Upper lobe of left lung (tissue), 6 donors: ENCODE measurements around the gene HNF4A. TPM values are rescaled to one million over a fixed set of nuclear protein-coding genes. Genes with fewer than 3 reads are reported as not detected.

Experiments
- ATAC-seq, 2 donors: fragments of 200-7000 bp; cut with Tn5 transposase; one replicate each; pipeline ENCODE4 v1.9.1; 2022; ENCODE audit warnings: mild to moderate bottlenecking in 2 of 2, moderate library complexity in 2 of 2; ENCODE audit not compliant: low FRiP score in 2 of 2
- DNase-seq, 2 donors: peaks; one replicate each; pipeline ENCODE4 v3.0.0-alpha.2; 2019 to 2020
- H3K27ac ChIP-seq, 4 donors: fragments of 200-600 bp; sonication (generic); one replicate each; pipeline ENCODE4 v1.5.1; 2016 to 2019
- H3K27me3 ChIP-seq, 4 donors: fragments of 200-600 bp; sonication (generic); one replicate each; pipeline ENCODE4 v1.5.1; 2017 to 2019
- H3K36me3 ChIP-seq, 4 donors: fragments of 200-600 bp; sonication (generic); one replicate each; pipeline ENCODE4 v1.5.1; 2016 to 2019
- H3K4me1 ChIP-seq, 4 donors: fragments of 200-600 bp; sonication (generic); one replicate each; pipeline ENCODE4 v1.5.1; 2018 to 2019
- H3K4me3 ChIP-seq, 4 donors: fragments of 200-600 bp; sonication (generic); one replicate each; pipeline ENCODE4 v1.5.1; 2017 to 2019; ENCODE audit warnings: mild to moderate bottlenecking in 2 of 4, moderate library complexity in 1 of 4
- H3K9me3 ChIP-seq, 4 donors: fragments of 200-600 bp; sonication (generic); one replicate each; pipeline ENCODE4 v1.5.1; 2018 to 2019
- CTCF ChIP-seq, 6 experiments: fragments of 450-650 bp in 4 of 6; fragments of 200-600 bp in 2 of 6; sonication (generic) in 2 of 6; IDR thresholded peaks; one replicate each; pipeline ENCODE4 v1.5.1; 2016 to 2019; ENCODE audit warnings: antibody characterized with exemption in 6 of 6
- EP300 ChIP-seq, 4 donors: sonication (generic); formaldehyde crosslinking; IDR thresholded peaks; one replicate each; pipeline ENCODE4 v1.5.1; 2017; ENCODE audit warnings: antibody characterized with exemption in 4 of 4, control low read depth in 2 of 4
- POLR2A ChIP-seq, 4 donors: fragments of 450-650 bp; IDR thresholded peaks; one replicate each; pipeline ENCODE4 v1.5.1; 2016 to 2017; ENCODE audit warnings: antibody characterized with exemption in 4 of 4, mild to moderate bottlenecking in 2 of 4
- POLR2AphosphoS5 ChIP-seq, 2 donors: sonication (generic); formaldehyde crosslinking; IDR thresholded peaks; one replicate each; pipeline ENCODE4 v1.5.1; 2017; ENCODE audit warnings: antibody characterized with exemption in 2 of 2
- WGBS, 2 donors: methylation state at CpG; one replicate each; pipeline ENCODE4 v1.1.5; 2017 to 2018; 5-methylcytosine and 5-hydroxymethylcytosine counted together
- total RNA-seq, 6 donors: library from RNA; depleted of rRNA in 4 of 6; stranded (reverse); fragments of >200 nt in 4 of 6; gene quantifications; one replicate each; pipeline versions ENCODE4 v1.1.0 to v1.2.1, GENCODE V29; 2016 to 2021
- donor health status: DM: no; HTN: no; CAD: no; lungs with moderate emphysema.
- donor health status: DM: no; HTN: yes; CAD: no; lungs with severe emphysema.

Gene HNF4A
- total RNA-seq, 6 donors from 2014 or later = under 0.01 to 0.74 (median 0.45) TPM; not detected in 2

- WGBS, 2 donors = 87 to 91% methylated on average over 3 of the region's 3 CpGs
- no peak for ATAC-seq
Measured at GRCh38 chr20:44447827-44448419, 92.4 kb downstream of the HNF4A start.

GRCh38 chr20:44448753-44449546, 93.5 kb downstream of the HNF4A start:
- H3K27me3 ChIP-seq = no peaks in the 10 kb centered on the region
- no peak for ATAC-seq
- no peak for DNase-seq
- no peak for TF ChIP-seq POLR2A (IDR thresholded peaks at IDR 0.05)
- no peak for TF ChIP-seq POLR2AphosphoS5 (IDR thresholded peaks at IDR 0.05)
- TF ChIP-seq EP300 (IDR thresholded peaks at IDR 0.05) = no peak
- no peak for TF ChIP-seq CTCF (IDR thresholded peaks at IDR 0.05)
- H3K4me1 ChIP-seq = peaks cover 15 to 23% (median 17%) of the 10 kb centered on the region in 4 donors
- peak overlapping the region in 1 of 4 donors; percentile 84 for H3K27ac ChIP-seq
- H3K36me3 ChIP-seq = no peaks in the 10 kb centered on the region
- H3K4me3 ChIP-seq = no peak overlapping the region
- WGBS, 2 donors = 70 to 71% methylated on average over 9 of the region's 9 CpGs
- H3K9me3 ChIP-seq = no peaks in the 10 kb centered on the region

More at GRCh38 chr20:44447827-44448419, 92.4 kb downstream of the HNF4A start:
- Histone ChIP-seq H3K27ac (no peak overlapping the region), H3K27me3 (no peaks in the 10 kb centered on the region), H3K36me3 (no peaks in the 10 kb centered on the region), H3K9me3 (no peaks in the 10 kb centered on the region), H3K4me3 (no peak overlapping the region), H3K4me1 (peaks cover 15 to 23% (median 17%) of the 10 kb centered on the region in 4 donors)
- TF ChIP-seq POLR2AphosphoS5 (IDR thresholded peaks at IDR 0.05) = no peak
- TF ChIP-seq POLR2A (IDR thresholded peaks at IDR 0.05) = peak in 1 of 4 donors; percentile 11
- DNase-seq = no peak

GRCh38 chr20:44449864-44450263, 94.4 kb downstream of the HNF4A start:
- DNase-seq (no peak), ATAC-seq (no peak)
- Histone ChIP-seq H3K27ac (peak overlapping the region in 2 of 4 donors; percentile 45 to 84), H3K4me1 (peaks cover 15 to 23% (median 17%) of the 10 kb centered on the region in 4 donors), H3K9me3 (no peaks in the 10 kb centered on the region), H3K36me3 (no peaks in the 10 kb centered on the region), H3K4me3 (no peak overlapping the region), H3K27me3 (no peaks in the 10 kb centered on the region)
- no peak for TF ChIP-seq POLR2A (IDR thresholded peaks at IDR 0.05)
- no peak for TF ChIP-seq EP300 (IDR thresholded peaks at IDR 0.05)
- no peak for TF ChIP-seq POLR2AphosphoS5 (IDR thresholded peaks at IDR 0.05)
- TF ChIP-seq CTCF (IDR thresholded peaks at IDR 0.05) = no peak
- 63 to 72% methylated on average over 7 of the region's 7 CpGs for WGBS, 2 donors

GRCh38 chr20:44450281-44450889, 94.9 kb downstream of the HNF4A start:
- Histone ChIP-seq H3K27me3 (no peaks in the 10 kb centered on the region), H3K4me3 (no peak overlapping the region), H3K36me3 (no peaks in the 10 kb centered on the region), H3K4me1 (peaks cover 15 to 23% (median 18%) of the 10 kb centered on the region in 4 donors), H3K9me3 (no peaks in the 10 kb centered on the region), H3K27ac (peak overlapping the region; percentile 45 to 84 (median 62))
- no peak for TF ChIP-seq EP300 (IDR thresholded peaks at IDR 0.05)
- TF ChIP-seq CTCF (IDR thresholded peaks at IDR 0.05) = no peak
- no peak for TF ChIP-seq POLR2A (IDR thresholded peaks at IDR 0.05)
- peak in 1 of 2 donors; percentile 35 for TF ChIP-seq POLR2AphosphoS5 (IDR thresholded peaks at IDR 0.05)
- DNase-seq (no peak), ATAC-seq (no peak)
- WGBS, 2 donors = 40 to 57% methylated on average over 3 of the region's 3 CpGs

GRCh38 chr20:44450903-44451450, 95.5 kb downstream of the HNF4A start:
- peaks cover 15 to 23% (median 18%) of the 10 kb centered on the region in 4 donors for H3K4me1 ChIP-seq
- H3K27me3 ChIP-seq = no peaks in the 10 kb centered on the region
- H3K9me3 ChIP-seq = no peaks in the 10 kb centered on the region
- DNase-seq (no peak), ATAC-seq (no peak)
- no peaks in the 10 kb centered on the region for H3K36me3 ChIP-seq
- TF ChIP-seq CTCF (IDR thresholded peaks at IDR 0.05) (no peak), EP300 (IDR thresholded peaks at IDR 0.05) (no peak), POLR2A (IDR thresholded peaks at IDR 0.05) (no peak), POLR2AphosphoS5 (IDR thresholded peaks at IDR 0.05) (no peak)
- peak overlapping the region; percentile 45 to 84 (median 62) for H3K27ac ChIP-seq
- H3K4me3 ChIP-seq = no peak overlapping the region
- 73 to 76% methylated on average over 7 of the region's 7 CpGs for WGBS, 2 donors
